Thyroid gland (tissue), 4 donors: ENCODE data around the gene PAGE2B.

ENCODE experiments used
- POLR2A ChIP-seq, 2 donors: fragments of 450-650 bp; IDR thresholded peaks; one replicate each; pipeline ENCODE4 v1.6.1; 2017; ENCODE audit warnings: antibody characterized with exemption in 2 of 2, mild to moderate bottlenecking in 2 of 2, moderate library complexity in 1 of 2
- TF ChIP-seq, protein P1 (sequence below), 6 experiments: fragments of 200-600 bp in 3 of 6; fragments of 450-650 bp in 3 of 6; sonication (generic) in 3 of 6; IDR thresholded peaks; one replicate each; pipeline ENCODE4 v1.5.1; 2016 to 2019; ENCODE audit warnings: antibody characterized with exemption in 6 of 6, mild to moderate bottlenecking in 2 of 6, inconsistent platforms in 1 of 6, moderate library complexity in 1 of 6

DNA sequence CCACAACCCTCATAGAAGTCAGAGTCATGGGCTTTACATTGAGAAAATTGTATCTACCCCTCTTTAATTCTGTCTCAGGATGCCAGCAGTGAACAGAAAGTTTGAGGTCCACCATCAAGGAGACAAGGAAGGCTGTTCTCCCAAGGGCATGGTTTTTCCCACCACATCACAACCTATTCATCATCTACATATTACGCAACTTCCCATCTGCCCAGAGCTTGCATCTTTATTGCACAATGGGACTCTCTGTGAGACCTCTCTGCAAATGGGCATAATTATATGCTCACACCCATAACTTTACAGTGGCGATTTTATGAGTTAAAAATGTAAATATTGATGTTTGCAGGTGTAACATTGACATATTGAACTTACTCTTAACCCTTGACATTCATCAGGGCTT is 52.9 kb downstream of the PAGE2B start:
- TF ChIP-seq POLR2A (IDR thresholded peaks at IDR 0.05): no peak
- TF ChIP-seq, protein P1, sequence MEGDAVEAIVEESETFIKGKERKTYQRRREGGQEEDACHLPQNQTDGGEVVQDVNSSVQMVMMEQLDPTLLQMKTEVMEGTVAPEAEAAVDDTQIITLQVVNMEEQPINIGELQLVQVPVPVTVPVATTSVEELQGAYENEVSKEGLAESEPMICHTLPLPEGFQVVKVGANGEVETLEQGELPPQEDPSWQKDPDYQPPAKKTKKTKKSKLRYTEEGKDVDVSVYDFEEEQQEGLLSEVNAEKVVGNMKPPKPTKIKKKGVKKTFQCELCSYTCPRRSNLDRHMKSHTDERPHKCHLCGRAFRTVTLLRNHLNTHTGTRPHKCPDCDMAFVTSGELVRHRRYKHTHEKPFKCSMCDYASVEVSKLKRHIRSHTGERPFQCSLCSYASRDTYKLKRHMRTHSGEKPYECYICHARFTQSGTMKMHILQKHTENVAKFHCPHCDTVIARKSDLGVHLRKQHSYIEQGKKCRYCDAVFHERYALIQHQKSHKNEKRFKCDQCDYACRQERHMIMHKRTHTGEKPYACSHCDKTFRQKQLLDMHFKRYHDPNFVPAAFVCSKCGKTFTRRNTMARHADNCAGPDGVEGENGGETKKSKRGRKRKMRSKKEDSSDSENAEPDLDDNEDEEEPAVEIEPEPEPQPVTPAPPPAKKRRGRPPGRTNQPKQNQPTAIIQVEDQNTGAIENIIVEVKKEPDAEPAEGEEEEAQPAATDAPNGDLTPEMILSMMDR (IDR thresholded peaks at IDR 0.05): no peak
